Loucy (cell line): ENCODE measurements around the gene SEMA3D.

Experiments
- H2AFZ ChIP-seq: fragments of 200-600 bp; sonication (generic); 2 replicates; pipeline ENCODE4 v1.6.0; 2016; ENCODE audit warnings: antibody characterized with exemption, mild to moderate bottlenecking, low read length, moderate library complexity
- H3F3A ChIP-seq: fragments of 200-600 bp; 2 replicates; pipeline ENCODE4 v1.6.0; 2016; ENCODE audit warnings: antibody characterized with exemption, low read depth, mild to moderate bottlenecking
- H3K27me3 ChIP-seq: fragments of 200-600 bp; sonication (generic); 2 replicates; pipeline ENCODE4 v1.6.1; 2014; ENCODE audit warnings: low read length, mild to moderate bottlenecking; ENCODE audit not compliant: insufficient read depth, poor library complexity, severe bottlenecking
- H3K36me3 ChIP-seq: fragments of 200-600 bp; sonication (generic); 2 replicates; pipeline ENCODE4 v1.6.1; 2016; ENCODE audit warnings: low read length; ENCODE audit not compliant: insufficient read depth
- H3K4me1 ChIP-seq: fragments of 200-600 bp; sonication (generic); 2 replicates; pipeline ENCODE4 v1.5.1; 2014; ENCODE audit warnings: low read length, mild to moderate bottlenecking; ENCODE audit not compliant: insufficient read depth, poor library complexity, severe bottlenecking
- H3K4me2 ChIP-seq: fragments of 200-600 bp; sonication (generic); 2 replicates; pipeline ENCODE4 v1.6.0; 2014; ENCODE audit warnings: antibody characterized with exemption, low read length, low read depth, mild to moderate bottlenecking; ENCODE audit not compliant: poor library complexity, severe bottlenecking
- H3K4me3 ChIP-seq: fragments of 200-600 bp; sonication (generic); 2 replicates; pipeline ENCODE4 v1.5.1; 2014; ENCODE audit warnings: low read length, mild to moderate bottlenecking, mixed read lengths; ENCODE audit not compliant: poor library complexity, severe bottlenecking
- H3K79me2 ChIP-seq: fragments of 200-600 bp; sonication (generic); 2 replicates; pipeline ENCODE4 v1.6.1; 2014; ENCODE audit warnings: low read length; ENCODE audit not compliant: insufficient read depth
- H3K9ac ChIP-seq: fragments of 200-600 bp; sonication (generic); 2 replicates; pipeline ENCODE4 v1.6.0; 2014; ENCODE audit warnings: mild to moderate bottlenecking, low read depth, low read length, moderate library complexity; ENCODE audit not compliant: poor library complexity, severe bottlenecking
- H3K9me2 ChIP-seq: fragments of 200-600 bp; sonication (generic); replicated peaks from 2 replicates; pipeline ENCODE4 v1.6.1; 2016; ENCODE audit warnings: low read depth, low read length, mixed read lengths
- H3K9me3 ChIP-seq: fragments of 200-600 bp; sonication (generic); 2 replicates; pipeline ENCODE4 v1.6.1; 2014; ENCODE audit warnings: mild to moderate bottlenecking, antibody characterized with exemption, low read length, low read depth; ENCODE audit not compliant: insufficient read depth
- H4K20me1 ChIP-seq: fragments of 200-600 bp; sonication (generic); 2 replicates; pipeline ENCODE4 v1.6.0; 2014; ENCODE audit warnings: antibody characterized with exemption, low read length, mild to moderate bottlenecking; ENCODE audit not compliant: insufficient read depth, poor library complexity, severe bottlenecking
- CTCF ChIP-seq: fragments of 200-600 bp; sonication (generic); conservative IDR thresholded peaks from 2 replicates; pipeline ENCODE4 v1.5.1; 2014; ENCODE audit warnings: mild to moderate bottlenecking, antibody characterized with exemption, low read length
- EZH2phosphoT487 ChIP-seq: fragments of 200-600 bp; IDR thresholded peaks from 2 replicates; pipeline ENCODE4 v1.6.1; 2018; ENCODE audit warnings: antibody characterized with exemption, mild to moderate bottlenecking, moderate library complexity, borderline replicate concordance

SEMA3D gene

GRCh38 chr7:85125651-85126131, 61.2 kb downstream of the SEMA3D start:
- Histone ChIP-seq H3K79me2 (no peaks in the 10 kb centered on the region), H3F3A (no peaks in the 10 kb centered on the region), H3K9me2 (no peaks in the 10 kb centered on the region), H2AFZ (no peak overlapping the region), H3K4me3 (no peak overlapping the region), H4K20me1 (no peaks in the 10 kb centered on the region), H3K4me2 (no peak overlapping the region), H3K9me3 (no peaks in the 10 kb centered on the region), H3K4me1 (no peaks in the 10 kb centered on the region), H3K27me3 (no peaks in the 10 kb centered on the region), H3K9ac (no peak overlapping the region), H3K36me3 (no peaks in the 10 kb centered on the region)
- TF ChIP-seq CTCF (no peak), EZH2phosphoT487 (no peak)

GRCh38 chr7:85125176-85125575, 61.7 kb downstream of the SEMA3D start:
- H3K9me3 ChIP-seq = no peaks in the 10 kb centered on the region
- H3K27me3 ChIP-seq = no peaks in the 10 kb centered on the region
- no peak overlapping the region for H3K4me2 ChIP-seq
- H3K4me1 ChIP-seq = no peaks in the 10 kb centered on the region
- H3K9ac ChIP-seq = no peak overlapping the region
- no peak for TF ChIP-seq EZH2phosphoT487
- no peak for TF ChIP-seq CTCF
- no peaks in the 10 kb centered on the region for H3F3A ChIP-seq
- no peaks in the 10 kb centered on the region for H3K79me2 ChIP-seq
- no peaks in the 10 kb centered on the region for H3K36me3 ChIP-seq
- no peaks in the 10 kb centered on the region for H4K20me1 ChIP-seq
- no peak overlapping the region for H2AFZ ChIP-seq
- H3K4me3 ChIP-seq = no peak overlapping the region
- no peaks in the 10 kb centered on the region for H3K9me2 ChIP-seq

- H2AFZ ChIP-seq = no peak overlapping the region
- H3K9me2 ChIP-seq = no peaks in the 10 kb centered on the region
- no peaks in the 10 kb centered on the region for H4K20me1 ChIP-seq
- H3K4me2 ChIP-seq = no peak overlapping the region
- no peaks in the 10 kb centered on the region for H3K4me1 ChIP-seq
- H3K36me3 ChIP-seq = no peaks in the 10 kb centered on the region
- no peaks in the 10 kb centered on the region for H3K9me3 ChIP-seq
- TF ChIP-seq EZH2phosphoT487 = no peak
- TF ChIP-seq CTCF = no peak
- H3K4me3 ChIP-seq = no peak overlapping the region
- H3F3A ChIP-seq = no peaks in the 10 kb centered on the region
- H3K27me3 ChIP-seq = no peaks in the 10 kb centered on the region
- no peaks in the 10 kb centered on the region for H3K79me2 ChIP-seq
- no peak overlapping the region for H3K9ac ChIP-seq
These were observed 66.9 kb downstream of the SEMA3D start for GRCh38 chr7:85119934-85120333.
